ENCODE measurements around the gene EID3. TPM values are rescaled to one million over a fixed set of nuclear protein-coding genes. Genes with fewer than 3 reads are reported as not detected.
"Not testable (repeated sequence)": the region's sequence is repeated elsewhere in the genome, so short reads cannot be mapped to it uniquely, and the experiment has no call there.

Gene EID3
- total RNA-seq, 1 experiment from 2014 or later = 1.4 TPM

GRCh38 chr12:104323899-104324298, 20.4 kb downstream of the EID3 start:
- Histone ChIP-seq H3K4me1 (ENCODE audit: insufficient read depth, low read length) (no peaks in the 10 kb centered on the region), H3K23me2 (ENCODE audit: insufficient read length, low read depth, low read length, poor library complexity, severe bottlenecking) (no peaks in the 10 kb centered on the region), H3T11ph (ENCODE audit: low read length) (no peak overlapping the region), H4K91ac (ENCODE audit: insufficient read length, low read depth, low read length) (no peak overlapping the region), H2BK12ac (ENCODE audit: insufficient read length, low read depth, low read length) (no peak overlapping the region), H4K20me1 (ENCODE audit: control insufficient read depth, insufficient read depth, insufficient read length) (no peaks in the 10 kb centered on the region), H4K5ac (ENCODE audit: insufficient read length, low read depth, low read length) (no peak overlapping the region), H3K18ac (ENCODE audit: insufficient read length, low read depth, low read length) (no peak overlapping the region), H3K9ac (ENCODE audit: extremely low read depth, insufficient read length, low read length) (no peak overlapping the region), H3K27me3 (ENCODE audit: insufficient read depth, low read length) (no peaks in the 10 kb centered on the region), H3K4me2 (ENCODE audit: insufficient read depth, insufficient read length, low read length) (no peak overlapping the region), H3K56ac (ENCODE audit: insufficient read length, low read depth, low read length) (no peak overlapping the region), H3K79me1 (ENCODE audit: insufficient read depth, low read depth, low read length, poor library complexity, severe bottlenecking) (no peaks in the 10 kb centered on the region), H3K9me3 (ENCODE audit: control insufficient read depth, low read depth, low read length) (no peaks in the 10 kb centered on the region), H2BK120ac (ENCODE audit: low read depth, low read length, poor library complexity, severe bottlenecking) (no peak overlapping the region), H2AFZ (ENCODE audit: low read length) (no peak overlapping the region), H3K14ac (ENCODE audit: insufficient read depth, low read length) (no peak overlapping the region), H3K79me2 (ENCODE audit: insufficient read depth, low read length) (no peaks in the 10 kb centered on the region), H3K4ac (ENCODE audit: low read depth, low read length) (no peak overlapping the region), H2AK5ac (ENCODE audit: insufficient read length, low read length) (no peak overlapping the region), H2BK20ac (ENCODE audit: low read depth, low read length, poor library complexity, severe bottlenecking) (no peak overlapping the region), H3K27ac (ENCODE audit: insufficient read length, low read depth, low read length) (no peak overlapping the region), H2BK15ac (ENCODE audit: low read depth, low read length) (no peak overlapping the region), H4K8ac (replicated peaks; ENCODE audit: insufficient read length, low read depth, low read length) (no peak overlapping the region), H3K23ac (ENCODE audit: insufficient read length, low read depth, low read length) (no peak overlapping the region), H2BK5ac (ENCODE audit: insufficient read length, low read length) (no peak overlapping the region)
- WGBS (ENCODE audit: extremely low coverage, insufficient read length, low lambda C conversion rate) = no CpG with 5 or more reads among the region's 1 CpG
- no peaks in the 10 kb centered on the region for H3K4me1 Mint-ChIP-seq
- peaks cover 0 to 3% of the 10 kb centered on the region in 2 experiments; a peak in 1 of 5 replicates for H3K9me3 Mint-ChIP-seq
- no peak for TF ChIP-seq CTCF (conservative IDR thresholded peaks at IDR 0.05)
- no peak for DNase-seq
- no peaks in the 10 kb centered on the region for H3K27me3 Mint-ChIP-seq (ENCODE audit: low read depth)
- peaks cover 53 to 79% (median 73%) of the 10 kb centered on the region in 3 experiments for H3K36me3 Mint-ChIP-seq (ENCODE audit: insufficient read depth in 1 of 3, low read depth in 3 of 3)
- H3K27ac Mint-ChIP-seq = no peak overlapping the region
- H3K4me3 Mint-ChIP-seq = no peak overlapping the region

GRCh38 chr12:104328278-104328677, 24.7 kb downstream of the EID3 start:
- H3K4me3 Mint-ChIP-seq; H4K5ac ChIP-seq (ENCODE audit: insufficient read length, low read depth, low read length); H3K4me1 Mint-ChIP-seq; H3K27me3 ChIP-seq (ENCODE audit: insufficient read depth, low read length); H3K56ac ChIP-seq (ENCODE audit: insufficient read length, low read depth, low read length); H3K23ac ChIP-seq (ENCODE audit: insufficient read length, low read depth, low read length); H2BK120ac ChIP-seq (ENCODE audit: low read depth, low read length, poor library complexity, severe bottlenecking); H3K79me2 ChIP-seq (ENCODE audit: insufficient read depth, low read length); H2BK15ac ChIP-seq (ENCODE audit: low read depth, low read length); H2AK5ac ChIP-seq (ENCODE audit: insufficient read length, low read length); H3K4me1 ChIP-seq (ENCODE audit: insufficient read depth, low read length); H3K4ac ChIP-seq (ENCODE audit: low read depth, low read length); H4K8ac ChIP-seq (replicated peaks; ENCODE audit: insufficient read length, low read depth, low read length); H3K27ac Mint-ChIP-seq; H3K79me1 ChIP-seq (ENCODE audit: insufficient read depth, low read depth, low read length, poor library complexity, severe bottlenecking); H3T11ph ChIP-seq (ENCODE audit: low read length); H3K4me2 ChIP-seq (ENCODE audit: insufficient read depth, insufficient read length, low read length); H3K18ac ChIP-seq (ENCODE audit: insufficient read length, low read depth, low read length); H3K27ac ChIP-seq (ENCODE audit: insufficient read length, low read depth, low read length); H2BK5ac ChIP-seq (ENCODE audit: insufficient read length, low read length); H3K9me3 Mint-ChIP-seq; H2AFZ ChIP-seq (ENCODE audit: low read length); H2BK12ac ChIP-seq (ENCODE audit: insufficient read length, low read depth, low read length); H3K9ac ChIP-seq (ENCODE audit: extremely low read depth, insufficient read length, low read length); H3K9me3 ChIP-seq (ENCODE audit: control insufficient read depth, low read depth, low read length); H2BK20ac ChIP-seq (ENCODE audit: low read depth, low read length, poor library complexity, severe bottlenecking); DNase-seq; H3K23me2 ChIP-seq (ENCODE audit: insufficient read length, low read depth, low read length, poor library complexity, severe bottlenecking); H3K14ac ChIP-seq (ENCODE audit: insufficient read depth, low read length); H3K27me3 Mint-ChIP-seq (ENCODE audit: low read depth); H4K20me1 ChIP-seq (ENCODE audit: control insufficient read depth, insufficient read depth, insufficient read length); H4K91ac ChIP-seq (ENCODE audit: insufficient read length, low read depth, low read length): not testable (repeated sequence)
- peaks cover 26 to 59% (median 51%) of the 10 kb centered on the region in 3 experiments for H3K36me3 Mint-ChIP-seq (ENCODE audit: insufficient read depth in 1 of 3, low read depth in 3 of 3)
- WGBS (ENCODE audit: extremely low coverage, insufficient read length, low lambda C conversion rate) = no CpG with 5 or more reads among the region's 6 CpGs

Measured in H9 (cell line).